Measurements from ENCODE around the gene SCARB2.

DNA sequence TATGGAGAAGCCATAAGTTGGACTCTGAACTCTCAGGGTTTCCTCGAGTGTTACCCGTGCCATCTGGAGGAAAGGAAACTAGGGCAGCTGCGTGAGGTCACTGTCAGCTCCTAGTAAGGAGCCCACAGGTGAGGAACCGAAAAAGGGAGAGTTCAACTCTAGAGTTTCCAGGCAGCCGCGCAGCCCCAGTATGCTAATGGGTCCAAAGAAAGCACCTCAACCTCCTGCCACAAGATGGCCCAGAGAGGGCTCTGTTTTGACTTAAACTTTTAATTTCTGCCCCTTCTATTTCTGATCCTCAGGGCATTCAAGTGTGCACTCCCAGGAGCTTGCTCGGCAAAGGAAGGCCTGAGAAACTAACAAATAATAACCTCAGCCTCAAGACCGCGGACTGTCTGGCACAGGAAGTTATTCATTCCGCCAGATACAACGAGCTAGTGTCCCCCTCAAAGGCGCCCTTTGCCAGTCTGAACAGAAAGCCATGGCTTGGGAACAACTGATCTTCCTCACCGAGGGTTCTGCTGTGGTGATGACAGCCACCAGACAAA lies 13.9 kb downstream of the SCARB2 start:
- TF ChIP-seq CTCF (IDR thresholded peaks at IDR 0.05; ENCODE audit: insufficient read depth, low read depth, low read length) (no peak), EZH2 (IDR thresholded peaks at IDR 0.05; ENCODE audit: insufficient read depth, low read length) (no peak)
